Neural progenitor cell (in vitro differentiated cells): ENCODE results near the gene ADAMTSL1. TPM values are rescaled to one million over a fixed set of nuclear protein-coding genes. Genes with fewer than 3 reads are reported as not detected.

Source experiments
- DNase-seq: peaks from one replicate; pipeline ENCODE4 v3.0.0-alpha.2; 2016; ENCODE audit warnings: low spot score
- H2AFZ ChIP-seq: fragments of 200-600 bp; sonication (generic); replicated peaks from 2 replicates; pipeline ENCODE4 v1.6.1; 2016; ENCODE audit warnings: antibody characterized with exemption
- H3F3A ChIP-seq: fragments of 200-600 bp; sonication (generic); 2 replicates; pipeline ENCODE4 v1.6.1; 2016; ENCODE audit warnings: antibody characterized with exemption, low read depth
- H3K27ac ChIP-seq: fragments of 200-600 bp; sonication (generic); 2 replicates; pipeline ENCODE4 v1.5.1; 2016; ENCODE audit warnings: mild to moderate bottlenecking
- H3K27me3 ChIP-seq: fragments of 200-600 bp; sonication (generic); 2 replicates; pipeline ENCODE4 v1.6.1; 2016; ENCODE audit warnings: mild to moderate bottlenecking, moderate library complexity
- H3K36me3 ChIP-seq: fragments of 200-600 bp; sonication (generic); 2 replicates; pipeline ENCODE4 v1.5.1; 2016
- H3K4me1 ChIP-seq: fragments of 200-600 bp; sonication (generic); 2 replicates; pipeline ENCODE4 v1.6.1; 2016; ENCODE audit warnings: mixed run types
- H3K4me2 ChIP-seq: fragments of 200-600 bp; sonication (generic); 2 replicates; pipeline ENCODE4 v1.6.1; 2016
- H3K4me3 ChIP-seq: fragments of 200-600 bp; sonication (generic); 2 replicates; pipeline ENCODE4 v1.5.1; 2016
- H3K79me2 ChIP-seq: fragments of 200-600 bp; sonication (generic); 2 replicates; pipeline ENCODE4 v1.6.1; 2016; ENCODE audit warnings: low read depth
- H3K9ac ChIP-seq: fragments of 200-600 bp; sonication (generic); 2 replicates; pipeline ENCODE4 v1.6.1; 2016
- H3K9me3 ChIP-seq: fragments of 200-600 bp; sonication (generic); 2 replicates; pipeline ENCODE4 v1.5.1; 2016; ENCODE audit warnings: low read depth
- H4K20me1 ChIP-seq: fragments of 200-600 bp; sonication (generic); 2 replicates; pipeline ENCODE4 v1.6.1; 2016; ENCODE audit warnings: low read depth
- H3K27ac Mint-ChIP-seq: 3 replicates; pipeline ENCODE4 v1.8.0; 2021; ENCODE audit warnings: mixed read lengths
- H3K27me3 Mint-ChIP-seq: 2 replicates; pipeline ENCODE4 v1.8.0; 2022; ENCODE audit warnings: low read depth, mild to moderate bottlenecking, inconsistent platforms, moderate library complexity, mixed read lengths; ENCODE audit not compliant: insufficient read depth
- H3K36me3 Mint-ChIP-seq: 3 replicates; pipeline ENCODE4 v1.8.0; 2021; ENCODE audit warnings: mixed read lengths
- H3K4me1 Mint-ChIP-seq: 3 replicates; pipeline ENCODE4 v1.8.0; 2021; ENCODE audit warnings: mixed read lengths
- H3K4me3 Mint-ChIP-seq: 3 replicates; pipeline ENCODE4 v1.8.0; 2021; ENCODE audit warnings: mild to moderate bottlenecking, moderate library complexity, mixed read lengths
- H3K9me3 Mint-ChIP-seq: 3 replicates; pipeline ENCODE4 v1.8.0; 2020; ENCODE audit warnings: mixed read lengths
- EZH2 ChIP-seq: fragments of 200-600 bp; sonication (generic); IDR thresholded peaks from 2 replicates; pipeline ENCODE4 v1.6.1; 2017; ENCODE audit warnings: antibody characterized with exemption, mild to moderate bottlenecking, moderate library complexity
- EZH2phosphoT487 ChIP-seq: fragments of 200-600 bp; sonication (generic); IDR thresholded peaks from 2 replicates; pipeline ENCODE4 v1.6.1; 2017; ENCODE audit warnings: antibody characterized with exemption
- total RNA-seq: library from RNA; depleted of rRNA; stranded (reverse); fragments of >200 nt; gene quantifications from 2 replicates; pipeline ENCODE4 v1.2.3, GENCODE V29; 2015; ENCODE audit warnings: low replicate concordance
- TF ChIP-seq, protein P1 (sequence below): fragments of 200-600 bp; sonication (generic); IDR thresholded peaks from 2 replicates; pipeline ENCODE4 v1.5.1; 2017; ENCODE audit warnings: antibody characterized with exemption, mild to moderate bottlenecking

ADAMTSL1 gene
- total RNA-seq, 1 donor from 2014 or later: 0.73 TPM

GRCh38 chr9:18566121-18566520, 92.2 kb downstream of the ADAMTSL1 start:
- peaks cover 4% of the 10 kb centered on the region for H3K4me1 ChIP-seq
- no peak for DNase-seq
- H2AFZ ChIP-seq: no peak overlapping the region
- H3K4me3 ChIP-seq: no peak overlapping the region
- no peaks in the 10 kb centered on the region for H3K79me2 ChIP-seq
- H3K9ac ChIP-seq: no peak overlapping the region
- H3K9me3 ChIP-seq: no peaks in the 10 kb centered on the region
- peaks cover 2% of the 10 kb centered on the region for H3K9me3 Mint-ChIP-seq
- H3K4me3 Mint-ChIP-seq: no peak overlapping the region
- H3K4me1 Mint-ChIP-seq: peaks cover 4% of the 10 kb centered on the region
- H3F3A ChIP-seq: no peaks in the 10 kb centered on the region
- TF ChIP-seq, protein P1, sequence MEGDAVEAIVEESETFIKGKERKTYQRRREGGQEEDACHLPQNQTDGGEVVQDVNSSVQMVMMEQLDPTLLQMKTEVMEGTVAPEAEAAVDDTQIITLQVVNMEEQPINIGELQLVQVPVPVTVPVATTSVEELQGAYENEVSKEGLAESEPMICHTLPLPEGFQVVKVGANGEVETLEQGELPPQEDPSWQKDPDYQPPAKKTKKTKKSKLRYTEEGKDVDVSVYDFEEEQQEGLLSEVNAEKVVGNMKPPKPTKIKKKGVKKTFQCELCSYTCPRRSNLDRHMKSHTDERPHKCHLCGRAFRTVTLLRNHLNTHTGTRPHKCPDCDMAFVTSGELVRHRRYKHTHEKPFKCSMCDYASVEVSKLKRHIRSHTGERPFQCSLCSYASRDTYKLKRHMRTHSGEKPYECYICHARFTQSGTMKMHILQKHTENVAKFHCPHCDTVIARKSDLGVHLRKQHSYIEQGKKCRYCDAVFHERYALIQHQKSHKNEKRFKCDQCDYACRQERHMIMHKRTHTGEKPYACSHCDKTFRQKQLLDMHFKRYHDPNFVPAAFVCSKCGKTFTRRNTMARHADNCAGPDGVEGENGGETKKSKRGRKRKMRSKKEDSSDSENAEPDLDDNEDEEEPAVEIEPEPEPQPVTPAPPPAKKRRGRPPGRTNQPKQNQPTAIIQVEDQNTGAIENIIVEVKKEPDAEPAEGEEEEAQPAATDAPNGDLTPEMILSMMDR: no peak
- TF ChIP-seq EZH2 (no peak), EZH2phosphoT487 (no peak)
- no peaks in the 10 kb centered on the region for H3K36me3 ChIP-seq
- H3K27me3 ChIP-seq: no peaks in the 10 kb centered on the region
- peaks cover 3% of the 10 kb centered on the region for H3K27me3 Mint-ChIP-seq
- no peak overlapping the region for H3K27ac ChIP-seq
- H4K20me1 ChIP-seq: no peaks in the 10 kb centered on the region
- H3K36me3 Mint-ChIP-seq: no peaks in the 10 kb centered on the region
- H3K27ac Mint-ChIP-seq: no peak overlapping the region
- no peak overlapping the region for H3K4me2 ChIP-seq

DNA sequence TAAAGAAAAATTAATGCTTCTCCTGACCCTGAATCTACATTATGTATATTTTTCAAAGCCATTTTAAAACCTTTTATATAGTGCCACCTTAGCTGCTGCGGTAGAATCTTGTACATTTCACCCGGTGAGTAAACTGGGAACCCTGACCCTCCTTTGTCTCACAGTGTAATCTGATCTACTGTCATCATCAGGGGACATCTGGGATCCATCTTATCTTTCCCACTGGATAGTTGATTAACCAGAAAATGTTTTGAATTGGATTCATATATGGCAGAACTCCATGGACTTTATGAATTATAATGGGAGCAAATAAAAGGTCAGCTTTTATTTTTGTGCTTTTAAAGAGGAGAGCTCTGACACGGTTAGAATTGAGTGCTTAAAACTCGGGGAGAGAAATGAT, 95.0 kb downstream of the ADAMTSL1 start:
- Histone ChIP-seq H3K9me3 (no peaks in the 10 kb centered on the region), H2AFZ (no peak overlapping the region), H3K4me3 (no peak overlapping the region), H3K9ac (no peak overlapping the region), H3K4me1 (peaks cover 4% of the 10 kb centered on the region), H4K20me1 (no peaks in the 10 kb centered on the region), H3K36me3 (no peaks in the 10 kb centered on the region), H3F3A (no peaks in the 10 kb centered on the region), H3K27me3 (no peaks in the 10 kb centered on the region), H3K27ac (no peak overlapping the region), H3K4me2 (no peak overlapping the region), H3K79me2 (no peaks in the 10 kb centered on the region)
- H3K27me3 Mint-ChIP-seq: peaks cover 3% of the 10 kb centered on the region
- no peak overlapping the region for H3K4me3 Mint-ChIP-seq
- TF ChIP-seq EZH2 (no peak), EZH2phosphoT487 (no peak)
- TF ChIP-seq, protein P1: no peak
- no peak overlapping the region for H3K27ac Mint-ChIP-seq
- H3K9me3 Mint-ChIP-seq: no peaks in the 10 kb centered on the region
- DNase-seq: no peak
- H3K4me1 Mint-ChIP-seq: peaks cover 4% of the 10 kb centered on the region
- H3K36me3 Mint-ChIP-seq: no peaks in the 10 kb centered on the region

DNA sequence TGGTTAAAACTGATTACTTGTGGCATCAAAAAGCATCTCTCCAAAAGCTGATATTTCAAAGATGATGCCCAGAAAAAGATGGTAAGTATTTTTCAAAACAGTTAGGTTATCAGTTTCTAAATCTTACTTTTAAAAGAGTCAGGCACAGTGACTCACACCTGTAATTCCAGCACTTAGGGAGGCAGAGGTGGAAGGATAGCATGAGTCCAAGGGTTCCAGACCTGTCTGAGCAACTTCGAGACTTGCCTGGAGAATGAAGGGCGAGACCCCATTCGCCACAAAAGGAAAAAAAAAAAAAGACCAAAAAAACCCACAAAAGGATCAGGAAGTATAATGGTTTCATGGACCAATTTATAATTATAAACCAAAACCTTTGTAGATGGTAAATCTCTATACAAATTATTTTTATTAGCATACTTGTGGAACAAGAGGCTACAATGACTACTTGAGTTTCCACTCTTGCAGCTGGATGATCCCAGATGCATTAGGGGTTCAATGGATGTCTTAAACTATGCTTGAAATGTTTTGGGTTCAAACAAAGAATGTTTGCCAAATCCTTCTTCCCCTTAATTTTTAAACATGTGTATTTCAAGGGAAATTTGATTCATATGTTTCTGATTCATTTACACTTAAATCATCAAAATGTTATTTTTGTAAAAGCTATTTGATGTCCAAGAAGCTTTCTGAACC, 96.1 kb downstream of the ADAMTSL1 start:
- Mint-ChIP-seq H3K36me3 (no peaks in the 10 kb centered on the region), H3K4me1 (peaks cover 4% of the 10 kb centered on the region), H3K27me3 (no peaks in the 10 kb centered on the region), H3K27ac (no peak overlapping the region), H3K4me3 (no peak overlapping the region), H3K9me3 (no peaks in the 10 kb centered on the region)
- Histone ChIP-seq H3K9me3 (no peaks in the 10 kb centered on the region), H3K27ac (no peak overlapping the region), H3K9ac (no peak overlapping the region), H3K4me3 (no peak overlapping the region), H3K4me2 (no peak overlapping the region), H3K4me1 (peaks cover 4% of the 10 kb centered on the region), H2AFZ (no peak overlapping the region), H4K20me1 (no peaks in the 10 kb centered on the region), H3K79me2 (no peaks in the 10 kb centered on the region), H3K36me3 (no peaks in the 10 kb centered on the region), H3K27me3 (no peaks in the 10 kb centered on the region), H3F3A (no peaks in the 10 kb centered on the region)
- TF ChIP-seq, protein P1: no peak
- TF ChIP-seq EZH2phosphoT487: no peak
- no peak for TF ChIP-seq EZH2
- no peak for DNase-seq
